NCI-H187 treated with DMSO at 0.1 percent for 48 hours (cell line): Measurements from ENCODE around the gene TMED4.

Source experiments
- DNase-seq: peaks from one replicate; lab custom pipeline; 2025; lab: John Stamatoyannopoulos, UW

TMED4 gene

DNA sequence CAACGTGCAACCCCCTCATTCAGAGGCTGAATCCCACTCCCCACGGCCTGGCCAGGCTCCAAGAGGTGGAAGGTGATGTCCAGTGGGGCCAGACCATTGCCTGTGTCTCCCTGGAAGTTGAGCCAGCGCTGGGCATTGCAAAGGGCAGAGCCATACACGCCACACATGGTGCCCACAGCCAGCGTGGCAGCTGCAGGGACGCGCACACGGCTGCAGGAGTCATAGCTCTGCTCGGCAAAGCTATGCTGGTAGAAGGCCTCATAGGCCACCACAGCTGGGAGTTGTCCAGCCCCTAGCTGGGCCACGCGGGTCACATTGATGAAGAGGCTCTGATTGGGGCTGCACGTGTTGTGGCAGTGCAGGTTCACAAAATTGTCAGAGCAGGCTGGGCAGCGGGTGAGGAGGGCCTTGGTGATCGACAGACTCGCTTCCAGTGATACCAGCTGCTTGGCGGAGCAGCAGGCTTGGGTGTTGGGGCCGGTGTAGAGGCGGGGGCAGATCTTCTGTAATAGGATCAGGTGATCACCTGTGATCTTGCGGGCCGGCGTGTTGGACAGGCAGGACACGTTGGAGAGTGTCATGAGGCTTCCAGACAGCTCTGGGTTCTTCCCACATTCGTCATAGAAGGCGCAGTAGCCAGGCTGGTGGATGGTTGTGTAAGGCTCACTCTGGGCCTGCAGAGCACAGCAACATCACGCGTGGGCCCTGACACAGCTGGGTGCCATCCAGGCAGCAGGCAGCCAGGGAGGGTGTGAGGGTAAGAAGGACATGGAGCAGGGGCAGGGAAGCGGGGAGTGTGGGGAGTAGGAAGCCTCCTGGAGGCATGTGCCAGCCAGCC, 42.1 kb downstream of the TMED4 start:
- no peak for DNase-seq

- DNase-seq = no peak
These were observed 43.0 kb downstream of the TMED4 start for GRCh38 chr7:44538798-44539668.

GRCh38 chr7:44538093-44538797, 43.8 kb downstream of the TMED4 start:
- no peak for DNase-seq

GRCh38 chr7:44537442-44537841, 44.6 kb downstream of the TMED4 start:
- DNase-seq = no peak

GRCh38 chr7:44536090-44536489, 45.9 kb downstream of the TMED4 start:
- DNase-seq = no peak

DNA sequence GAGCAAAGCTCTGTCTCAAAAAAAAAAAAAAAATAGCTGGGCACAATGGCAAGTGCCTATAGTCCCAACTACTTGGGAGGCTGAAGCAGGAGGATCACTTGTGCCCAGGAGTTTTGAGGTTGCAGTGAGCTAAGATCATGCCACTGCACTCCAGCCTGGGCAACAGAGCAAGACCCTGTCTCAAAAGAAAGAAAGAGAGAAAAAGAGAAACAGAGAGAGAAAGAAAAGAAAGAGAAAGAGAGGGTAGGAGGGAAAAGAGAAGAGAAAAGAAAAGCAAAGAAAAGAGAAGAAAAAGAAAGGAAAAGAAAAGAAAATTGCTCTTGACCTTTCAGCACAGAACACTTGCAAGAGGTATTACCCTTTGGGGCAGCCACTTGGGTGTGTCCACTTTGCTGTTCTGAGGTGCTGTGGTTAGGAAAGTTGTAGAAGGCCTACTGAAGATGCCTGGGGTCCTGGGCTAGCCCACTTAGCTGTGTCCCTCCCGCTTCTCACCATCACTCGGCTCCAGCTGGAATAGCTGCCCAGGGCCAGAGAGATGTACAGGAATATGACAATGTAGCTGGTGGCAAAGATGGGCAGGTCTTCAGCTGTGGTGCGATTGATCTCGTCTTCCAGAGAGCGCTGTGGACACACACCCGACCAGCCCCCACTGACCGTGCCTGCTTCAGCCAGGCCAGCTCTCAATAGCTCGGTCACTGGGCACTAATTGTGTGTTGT, 46.5 kb downstream of the TMED4 start:
- DNase-seq = no peak

GRCh38 chr7:44534501-44534900, 47.5 kb downstream of the TMED4 start:
- no peak for DNase-seq

- DNase-seq = no peak
These were observed 47.9 kb downstream of the TMED4 start for GRCh38 chr7:44534087-44534486.

DNA sequence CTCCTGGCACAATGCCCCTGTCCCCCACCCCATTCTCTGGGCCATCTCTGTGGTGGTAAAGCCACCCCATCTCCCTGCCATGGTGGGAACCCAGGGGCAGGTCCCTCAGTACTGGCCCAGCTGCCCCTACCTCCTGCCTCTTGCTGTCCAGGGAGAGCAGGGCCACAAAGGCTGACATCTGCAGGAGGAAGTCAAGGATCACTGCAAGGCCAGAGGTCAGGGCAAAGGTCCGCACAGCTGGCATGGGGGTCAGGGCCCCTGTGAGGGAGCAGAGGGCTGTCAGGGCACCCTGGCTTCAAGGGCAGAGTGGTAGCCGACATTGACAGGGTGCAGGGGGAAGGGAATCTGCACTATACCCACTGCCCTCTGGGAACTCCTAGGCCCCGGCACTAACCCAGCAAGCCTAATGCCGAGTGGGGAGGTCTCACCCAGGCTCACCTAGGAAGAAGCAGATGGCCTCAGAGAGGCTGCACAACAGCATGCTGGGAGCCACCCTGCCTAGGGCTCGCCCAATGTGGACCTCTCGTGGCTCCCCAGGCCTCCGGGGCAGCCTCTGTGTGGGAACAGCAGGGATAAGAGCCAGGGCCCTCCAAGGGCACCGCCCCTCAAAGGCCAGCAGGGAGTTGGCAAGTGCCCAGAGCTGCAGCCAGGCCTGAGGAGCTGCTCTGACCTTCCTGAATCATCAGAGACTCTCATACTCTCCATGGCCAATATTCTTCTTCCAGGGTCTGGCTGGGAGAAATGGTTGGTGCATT, 48.6 kb downstream of the TMED4 start:
- DNase-seq = no peak

DNA sequence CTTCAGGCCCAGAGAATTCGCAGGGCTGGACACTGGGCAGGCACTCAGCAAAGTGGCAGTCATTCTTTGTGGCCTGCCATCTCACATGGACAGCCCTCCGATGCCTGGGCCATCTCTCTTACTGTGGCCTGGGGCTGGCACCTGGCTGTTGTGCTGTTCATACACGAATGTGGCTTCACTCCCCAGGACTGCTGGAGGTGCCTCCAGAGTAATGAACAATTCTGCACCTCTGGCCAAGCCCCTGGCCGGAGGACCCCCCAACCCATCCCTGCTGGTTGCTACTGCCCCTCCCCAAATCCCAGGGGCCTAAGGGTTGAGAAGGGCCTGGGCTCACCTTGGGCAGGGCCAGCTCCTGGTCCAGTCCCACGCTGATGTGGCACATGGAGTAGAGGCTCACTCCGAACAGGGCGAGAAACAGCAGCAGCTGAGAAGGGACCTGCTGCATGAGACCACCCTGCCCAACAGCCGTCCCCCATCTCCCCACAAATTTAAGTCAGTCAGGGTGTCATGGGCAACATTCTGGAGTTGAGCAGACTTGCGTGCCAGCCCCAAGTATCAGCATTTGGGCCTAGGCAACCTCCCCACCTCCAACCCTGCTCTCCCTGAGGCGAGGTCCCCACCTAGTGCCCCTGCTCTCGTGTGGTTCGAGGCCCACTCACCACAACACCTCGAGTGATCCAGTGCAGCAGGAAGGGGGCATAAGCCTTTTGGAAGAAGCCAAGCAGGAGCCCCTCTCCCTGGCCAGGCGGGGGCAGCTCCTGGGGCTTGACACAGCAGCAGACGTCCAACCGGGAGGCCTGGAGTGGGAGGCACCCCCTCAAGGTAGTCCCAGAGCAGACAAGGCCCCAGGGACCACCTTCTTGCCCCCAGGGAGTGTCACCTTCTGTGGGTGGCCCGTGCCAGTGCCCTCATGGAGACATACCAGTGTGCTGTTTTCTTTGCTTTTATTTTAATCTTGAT, 50.3 kb downstream of the TMED4 start:
- no peak for DNase-seq

- DNase-seq = no peak
These were observed 51.0 kb downstream of the TMED4 start for GRCh38 chr7:44530990-44531389.
